H9 (cell line): ENCODE data around the gene TESPA1. TPM values are rescaled to one million over a fixed set of nuclear protein-coding genes. Genes with fewer than 3 reads are reported as not detected.

Experiments used
- DNase-seq: peaks from one replicate; pipeline ENCODE4 v3.0.0-alpha.2; 2017
- H2AFZ ChIP-seq: one replicate; pipeline ENCODE4 v1.6.1; 2013; ENCODE audit warnings: mild to moderate bottlenecking, low read length, control low read depth, moderate library complexity
- H2AK5ac ChIP-seq: 2 replicates; pipeline ENCODE4 v1.6.1; 2013; ENCODE audit warnings: low read length, control low read depth, mixed read lengths; ENCODE audit not compliant: insufficient read length
- H2BK120ac ChIP-seq: one replicate; pipeline ENCODE4 v1.6.1; 2013; ENCODE audit warnings: low read depth, mild to moderate bottlenecking, low read length, control low read depth, inconsistent platforms; ENCODE audit not compliant: poor library complexity, severe bottlenecking
- H2BK12ac ChIP-seq: 2 replicates; pipeline ENCODE4 v1.6.1; 2013; ENCODE audit warnings: low read length, control low read depth, mixed read lengths, low read depth; ENCODE audit not compliant: insufficient read length
- H2BK15ac ChIP-seq: 2 replicates; pipeline ENCODE4 v1.6.1; 2013; ENCODE audit warnings: low read depth, low read length, control low read depth
- H2BK20ac ChIP-seq: one replicate; pipeline ENCODE4 v1.6.1; 2013; ENCODE audit warnings: low read depth, mild to moderate bottlenecking, low read length, control low read depth, inconsistent platforms; ENCODE audit not compliant: poor library complexity, severe bottlenecking
- H2BK5ac ChIP-seq: 2 replicates; pipeline ENCODE4 v1.6.1; 2013; ENCODE audit warnings: low read length, control low read depth, mixed read lengths; ENCODE audit not compliant: insufficient read length
- H3K14ac ChIP-seq: 2 replicates; pipeline ENCODE4 v1.6.1; 2013; ENCODE audit warnings: low read length, control low read depth; ENCODE audit not compliant: insufficient read depth
- H3K18ac ChIP-seq: 2 replicates; pipeline ENCODE4 v1.6.1; 2013; ENCODE audit warnings: low read depth, mild to moderate bottlenecking, mixed read lengths, low read length, control low read depth; ENCODE audit not compliant: insufficient read length
- H3K23ac ChIP-seq: 2 replicates; pipeline ENCODE4 v1.6.1; 2013; ENCODE audit warnings: low read length, control low read depth, mixed read lengths, low read depth; ENCODE audit not compliant: insufficient read length
- H3K23me2 ChIP-seq: 2 replicates; pipeline ENCODE4 v1.6.1; 2013; ENCODE audit warnings: low read depth, mild to moderate bottlenecking, mixed read lengths, low read length, control low read depth; ENCODE audit not compliant: insufficient read length, poor library complexity, severe bottlenecking
- H3K27ac ChIP-seq: 2 replicates; pipeline ENCODE4 v1.5.1; 2013; ENCODE audit warnings: low read length, control low read depth, mixed read lengths, low read depth; ENCODE audit not compliant: insufficient read length
- H3K27me3 ChIP-seq: 2 replicates; pipeline ENCODE4 v1.6.1; 2013; ENCODE audit warnings: low read length, control low read depth, inconsistent platforms; ENCODE audit not compliant: insufficient read depth
- H3K4ac ChIP-seq: 2 replicates; pipeline ENCODE4 v1.6.1; 2013; ENCODE audit warnings: low read depth, mild to moderate bottlenecking, control low read depth, inconsistent platforms, low read length, moderate library complexity
- H3K4me1 ChIP-seq: 2 replicates; pipeline ENCODE4 v1.6.1; 2013; ENCODE audit warnings: low read length, control low read depth, inconsistent platforms; ENCODE audit not compliant: insufficient read depth
- H3K4me2 ChIP-seq: 2 replicates; pipeline ENCODE4 v1.6.1; 2013; ENCODE audit warnings: low read length, control low read depth, mixed read lengths; ENCODE audit not compliant: insufficient read length, insufficient read depth
- H3K56ac ChIP-seq: 2 replicates; pipeline ENCODE4 v1.6.1; 2013; ENCODE audit warnings: low read depth, mild to moderate bottlenecking, mixed read lengths, low read length, control low read depth; ENCODE audit not compliant: insufficient read length
- H3K79me1 ChIP-seq: 2 replicates; pipeline ENCODE4 v1.6.1; 2013; ENCODE audit warnings: low read depth, mild to moderate bottlenecking, moderate library complexity, low read length, control low read depth, inconsistent platforms; ENCODE audit not compliant: insufficient read depth, poor library complexity, severe bottlenecking
- H3K79me2 ChIP-seq: 2 replicates; pipeline ENCODE4 v1.6.1; 2013; ENCODE audit warnings: low read length, control low read depth, inconsistent platforms; ENCODE audit not compliant: insufficient read depth
- H3K9ac ChIP-seq: 2 replicates; pipeline ENCODE4 v1.6.1; 2013; ENCODE audit warnings: low read length, control low read depth, mixed read lengths; ENCODE audit not compliant: insufficient read length; ENCODE audit errors: extremely low read depth
- H3K9me3 ChIP-seq: one replicate; pipeline ENCODE4 v1.6.1; 2013; ENCODE audit warnings: low read depth, low read length, inconsistent platforms; ENCODE audit not compliant: control insufficient read depth
- H3T11ph ChIP-seq: one replicate; pipeline ENCODE4 v1.6.1; 2013; ENCODE audit warnings: mild to moderate bottlenecking, low read length, control low read depth, inconsistent platforms
- H4K20me1 ChIP-seq: one replicate; pipeline ENCODE4 v1.6.1; 2013; ENCODE audit not compliant: control insufficient read depth, insufficient read length, insufficient read depth
- H4K5ac ChIP-seq: 2 replicates; pipeline ENCODE4 v1.6.1; 2013; ENCODE audit warnings: low read depth, mild to moderate bottlenecking, mixed read lengths, low read length, control low read depth; ENCODE audit not compliant: insufficient read length
- H4K8ac ChIP-seq: replicated peaks from 2 replicates; pipeline ENCODE4 v1.6.1; 2013; ENCODE audit warnings: low read length, control low read depth, mixed read lengths, low read depth; ENCODE audit not compliant: insufficient read length
- H4K91ac ChIP-seq: 2 replicates; pipeline ENCODE4 v1.6.1; 2013; ENCODE audit warnings: low read depth, mild to moderate bottlenecking, moderate library complexity, mixed read lengths, low read length, control low read depth; ENCODE audit not compliant: insufficient read length
- H3K27ac Mint-ChIP-seq, 3 experiments: 2 replicates in 2 of 3; 3 replicates in 1 of 3; pipeline ENCODE4 v1.8.0; 2020 to 2021; ENCODE audit warnings: mixed read lengths in 3 of 3, mild to moderate bottlenecking in 1 of 3, moderate library complexity in 1 of 3
- H3K27me3 Mint-ChIP-seq: 2 replicates; pipeline ENCODE4 v1.8.0; 2021; ENCODE audit warnings: low read depth, mild to moderate bottlenecking, moderate library complexity, mixed read lengths
- H3K36me3 Mint-ChIP-seq, 3 experiments: 2 replicates in 2 of 3; 3 replicates in 1 of 3; pipeline ENCODE4 v1.8.0; 2020 to 2021; ENCODE audit warnings: low read depth in 3 of 3, mixed read lengths in 3 of 3; ENCODE audit not compliant: insufficient read depth in 1 of 3
- H3K4me1 Mint-ChIP-seq, 2 experiments: 2 replicates each; pipeline ENCODE4 v1.8.0; 2020; ENCODE audit warnings: mixed read lengths in 2 of 2
- H3K4me3 Mint-ChIP-seq, 2 experiments: 2 replicates in 1 of 2; 3 replicates in 1 of 2; pipeline ENCODE4 v1.8.0; 2020 to 2021; ENCODE audit warnings: mild to moderate bottlenecking in 2 of 2, mixed read lengths in 2 of 2, moderate library complexity in 1 of 2
- H3K9me3 Mint-ChIP-seq, 2 experiments: 2 replicates in 1 of 2; 3 replicates in 1 of 2; pipeline ENCODE4 v1.8.0; 2020; ENCODE audit warnings: mild to moderate bottlenecking in 2 of 2, mixed read lengths in 2 of 2, moderate library complexity in 1 of 2
- CTCF ChIP-seq: fragments of 200-600 bp; sonication (generic); conservative IDR thresholded peaks from 3 replicates; pipeline ENCODE4 v1.8.0; 2021; ENCODE audit warnings: antibody characterized with exemption, mild to moderate bottlenecking
- WGBS: extraction: QIAGEN DNeasy Blood & Tissue Kit; methylation state at CpG from one replicate; pipeline ENCODE4 v1.1.7; 2013; ENCODE audit warnings: missing lambda C conversion rate, low lambda C conversion rate, mixed read lengths; ENCODE audit not compliant: insufficient read length; ENCODE audit errors: extremely low coverage; 5-methylcytosine and 5-hydroxymethylcytosine counted together
- total RNA-seq: library from RNA; stranded (reverse); gene quantifications from 2 replicates; pipeline ENCODE4 v1.2.1, GENCODE V29; 2021

TESPA1 gene
- total RNA-seq, 1 experiment from 2014 or later = not detected

- no peaks in the 10 kb centered on the region for H3K4me1 ChIP-seq
- H2BK20ac ChIP-seq = no peak overlapping the region
- H3K4ac ChIP-seq = no peak overlapping the region
- TF ChIP-seq CTCF = no peak
- no peak overlapping the region for H2AFZ ChIP-seq
- no peak overlapping the region for H2BK15ac ChIP-seq
- no peak overlapping the region for H2BK120ac ChIP-seq
- H3K9ac ChIP-seq = no peak overlapping the region
- H3K23ac ChIP-seq = no peak overlapping the region
- H4K20me1 ChIP-seq = no peaks in the 10 kb centered on the region
- no peaks in the 10 kb centered on the region for H3K9me3 Mint-ChIP-seq
- no peaks in the 10 kb centered on the region for H3K79me2 ChIP-seq
- no CpG with 5 or more reads among the region's 3 CpGs for WGBS
- H3K79me1 ChIP-seq = no peaks in the 10 kb centered on the region
- no peaks in the 10 kb centered on the region for H3K23me2 ChIP-seq
- peaks cover 16 to 17% of the 10 kb centered on the region in 2 experiments; a peak in 3 of 4 replicates for H3K4me1 Mint-ChIP-seq
- H3K27ac Mint-ChIP-seq = no peak overlapping the region
- H3K27me3 Mint-ChIP-seq = no peaks in the 10 kb centered on the region; the same call in 1 of the 2 replicates
- no peak overlapping the region for H2BK5ac ChIP-seq
- no peak overlapping the region for H2BK12ac ChIP-seq
- H4K8ac ChIP-seq = no peak overlapping the region
- H3K9me3 ChIP-seq = no peaks in the 10 kb centered on the region
- H4K5ac ChIP-seq = no peak overlapping the region
- H3K4me2 ChIP-seq = no peak overlapping the region
- no peak overlapping the region for H4K91ac ChIP-seq
- H3K4me3 Mint-ChIP-seq = no peak overlapping the region
- H3K27ac ChIP-seq = no peak overlapping the region
- H2AK5ac ChIP-seq = no peak overlapping the region
- no peaks in the 10 kb centered on the region for H3K36me3 Mint-ChIP-seq
- no peak overlapping the region for H3K18ac ChIP-seq
- no peak overlapping the region for H3K56ac ChIP-seq
- DNase-seq = no peak
- H3T11ph ChIP-seq = no peak overlapping the region
- no peak overlapping the region; the same call in 1 of the 2 replicates for H3K14ac ChIP-seq
- no peaks in the 10 kb centered on the region for H3K27me3 ChIP-seq
Observed at GRCh38 chr12:54941659-54942058, 42.9 kb downstream of the TESPA1 start.
